Trophoblast cell (in vitro differentiated cells and primary cell): ENCODE results near the gene RASL10B.
A peak's percentile ranks its signal among the peaks of the same experiment; 100 is the strongest.

Experiments
- DNase-seq, 2 donors: peaks; one replicate each; pipeline ENCODE4 v3.0.0-alpha.2; 2016
- H2AFZ ChIP-seq: 2 replicates; pipeline ENCODE4 v1.6.1; 2013; ENCODE audit warnings: low read length, moderate library complexity, mild to moderate bottlenecking; ENCODE audit not compliant: insufficient read depth, poor library complexity
- H2AK5ac ChIP-seq: 2 replicates; pipeline ENCODE4 v1.6.1; 2013; ENCODE audit warnings: mild to moderate bottlenecking, low read length
- H2BK120ac ChIP-seq: 2 replicates; pipeline ENCODE4 v1.6.1; 2013; ENCODE audit warnings: low read length, mild to moderate bottlenecking, moderate library complexity; ENCODE audit not compliant: insufficient read depth, poor library complexity
- H2BK12ac ChIP-seq: 2 replicates; pipeline ENCODE4 v1.6.1; 2013; ENCODE audit warnings: mild to moderate bottlenecking, low read length, moderate library complexity
- H2BK5ac ChIP-seq: 2 replicates; pipeline ENCODE4 v1.6.1; 2013; ENCODE audit warnings: low read length, low read depth, moderate library complexity, mild to moderate bottlenecking; ENCODE audit not compliant: poor library complexity
- H3K14ac ChIP-seq: 2 replicates; pipeline ENCODE4 v1.6.1; 2013; ENCODE audit warnings: mild to moderate bottlenecking, low read length
- H3K18ac ChIP-seq: 2 replicates; pipeline ENCODE4 v1.6.1; 2013; ENCODE audit warnings: mild to moderate bottlenecking, low read length
- H3K23ac ChIP-seq: 2 replicates; pipeline ENCODE4 v1.6.1; 2013; ENCODE audit warnings: low read length
- H3K27ac ChIP-seq: 2 replicates; pipeline ENCODE4 v1.5.1; 2013; ENCODE audit warnings: low read depth, mild to moderate bottlenecking, inconsistent platforms, low read length, moderate library complexity
- H3K27me3 ChIP-seq: 2 replicates; pipeline ENCODE4 v1.6.1; 2013; ENCODE audit warnings: inconsistent platforms, mild to moderate bottlenecking, low read length, moderate library complexity; ENCODE audit not compliant: insufficient read depth
- H3K36me3 ChIP-seq, 2 experiments: 1 replicate in 1 of 2; 2 replicates in 1 of 2; pipeline ENCODE4 v1.6.1; 2013; ENCODE audit warnings: low read length in 2 of 2, mild to moderate bottlenecking in 2 of 2, moderate library complexity in 1 of 2; ENCODE audit not compliant: insufficient read depth in 2 of 2, control insufficient read depth in 1 of 2
- H3K4ac ChIP-seq: 2 replicates; pipeline ENCODE4 v1.6.1; 2013; ENCODE audit warnings: low read depth, mild to moderate bottlenecking, low read length, moderate library complexity
- H3K4me1 ChIP-seq, 2 experiments: 1 replicate in 1 of 2; 2 replicates in 1 of 2; pipeline ENCODE4 v1.6.1; 2013; ENCODE audit warnings: low read length in 2 of 2, mild to moderate bottlenecking in 2 of 2, moderate library complexity in 1 of 2; ENCODE audit not compliant: insufficient read depth in 2 of 2, control insufficient read depth in 1 of 2
- H3K4me2 ChIP-seq: 2 replicates; pipeline ENCODE4 v1.6.1; 2013; ENCODE audit warnings: inconsistent platforms, mild to moderate bottlenecking, low read length, moderate library complexity
- H3K4me3 ChIP-seq: 2 replicates; pipeline ENCODE4 v1.5.1; 2013; ENCODE audit warnings: mild to moderate bottlenecking, low read depth, low read length, inconsistent platforms
- H3K79me1 ChIP-seq: one replicate; pipeline ENCODE4 v1.6.1; 2013; ENCODE audit warnings: low read length
- H3K79me2 ChIP-seq: 2 replicates; pipeline ENCODE4 v1.6.1; 2013; ENCODE audit warnings: low read length, mild to moderate bottlenecking; ENCODE audit not compliant: control insufficient read depth, insufficient read depth, poor library complexity
- H3K9ac ChIP-seq: 2 replicates; pipeline ENCODE4 v1.6.1; 2013; ENCODE audit warnings: mild to moderate bottlenecking, low read length
- H3K9me3 ChIP-seq: 2 replicates; pipeline ENCODE4 v1.6.1; 2013; ENCODE audit warnings: low read depth, mild to moderate bottlenecking, control low read depth, inconsistent platforms, low read length; ENCODE audit not compliant: insufficient read depth
- H4K12ac ChIP-seq: 2 replicates; pipeline ENCODE4 v1.6.1; 2013; ENCODE audit warnings: low read depth, mild to moderate bottlenecking, low read length, moderate library complexity
- H4K8ac ChIP-seq: 2 replicates; pipeline ENCODE4 v1.6.1; 2013; ENCODE audit warnings: low read depth, mild to moderate bottlenecking, low read length, moderate library complexity
- H4K91ac ChIP-seq: one replicate; pipeline ENCODE4 v1.6.1; 2013; ENCODE audit warnings: low read depth, mild to moderate bottlenecking, low read length, moderate library complexity
- WGBS: extraction: QIAGEN DNeasy Blood & Tissue Kit; methylation state at CpG from one replicate; pipeline ENCODE4 v1.1.7; 2013; ENCODE audit warnings: missing lambda C conversion rate; ENCODE audit not compliant: insufficient read length, insufficient coverage; ENCODE audit errors: extremely low coverage; 5-methylcytosine and 5-hydroxymethylcytosine counted together

The RASL10B gene

GRCh38 chr17:35731917-35732805 lies 722 bp downstream of the RASL10B start:
- Histone ChIP-seq H3K9me3 (peaks cover 2% of the 10 kb centered on the region), H2AK5ac (no peak overlapping the region), H4K12ac (no peak overlapping the region), H3K23ac (no peak overlapping the region), H4K91ac (peak overlapping the region; percentile 1), H3K4me3 (peak overlapping the region; percentile 75), H3K4me1 (peaks cover 12 to 25% of the 10 kb centered on the region in 2 experiments), H3K4me2 (peak overlapping the region; percentile 73), H3K36me3 (no peaks in the 10 kb centered on the region), H4K8ac (peak overlapping the region; percentile 67), H3K14ac (no peak overlapping the region), H3K18ac (no peak overlapping the region), H3K79me1 (no peaks in the 10 kb centered on the region), H3K79me2 (peaks cover 2% of the 10 kb centered on the region), H3K27ac (no peak overlapping the region), H2AFZ (peak overlapping the region; percentile 67), H3K4ac (peak overlapping the region; percentile 65), H2BK5ac (no peak overlapping the region), H3K27me3 (no peaks in the 10 kb centered on the region), H2BK12ac (no peak overlapping the region), H3K9ac (peak overlapping the region; percentile 35), H2BK120ac (no peak overlapping the region)
- WGBS = no CpG with 5 or more reads among the region's 47 CpGs
- no peak for DNase-seq

GRCh38 chr17:35732806-35733136 lies 1.3 kb downstream of the RASL10B start:
- peaks cover 2% of the 10 kb centered on the region for H3K79me2 ChIP-seq
- no peak overlapping the region for H4K8ac ChIP-seq
- H2AK5ac ChIP-seq = no peak overlapping the region
- no peaks in the 10 kb centered on the region for H3K27me3 ChIP-seq
- H3K14ac ChIP-seq = no peak overlapping the region
- no peak overlapping the region for H2BK5ac ChIP-seq
- no peak overlapping the region for H3K18ac ChIP-seq
- peaks cover 2% of the 10 kb centered on the region for H3K9me3 ChIP-seq
- no peak for DNase-seq
- H2BK120ac ChIP-seq = no peak overlapping the region
- no peak overlapping the region for H3K27ac ChIP-seq
- no peak overlapping the region for H3K23ac ChIP-seq
- H3K4me3 ChIP-seq = no peak overlapping the region
- H4K91ac ChIP-seq = no peak overlapping the region
- no peak overlapping the region for H2AFZ ChIP-seq
- H3K4me2 ChIP-seq = peak overlapping the region; percentile 73
- H3K79me1 ChIP-seq = no peaks in the 10 kb centered on the region
- H2BK12ac ChIP-seq = no peak overlapping the region
- no peak overlapping the region for H3K4ac ChIP-seq
- no peak overlapping the region for H4K12ac ChIP-seq
- H3K9ac ChIP-seq = no peak overlapping the region
- WGBS = no CpG with 5 or more reads among the region's 1 CpG
- peaks cover 12 to 24% of the 10 kb centered on the region in 2 experiments for H3K4me1 ChIP-seq
- H3K36me3 ChIP-seq = no peaks in the 10 kb centered on the region

- Histone ChIP-seq H3K27me3 (no peaks in the 10 kb centered on the region), H3K36me3 (no peaks in the 10 kb centered on the region), H3K18ac (no peak overlapping the region), H3K4me3 (no peak overlapping the region), H3K4ac (no peak overlapping the region), H3K9me3 (peaks cover 2% of the 10 kb centered on the region), H3K27ac (no peak overlapping the region), H3K9ac (no peak overlapping the region), H3K79me2 (peaks cover 2% of the 10 kb centered on the region), H3K4me1 (peaks cover 12 to 24% of the 10 kb centered on the region in 2 experiments), H3K4me2 (no peak overlapping the region), H4K12ac (no peak overlapping the region), H2AFZ (no peak overlapping the region), H4K91ac (no peak overlapping the region), H4K8ac (no peak overlapping the region), H3K23ac (no peak overlapping the region), H2BK5ac (no peak overlapping the region), H2AK5ac (no peak overlapping the region), H2BK12ac (no peak overlapping the region), H3K14ac (no peak overlapping the region), H2BK120ac (no peak overlapping the region), H3K79me1 (no peaks in the 10 kb centered on the region)
- peak; percentile 63 to 74 for DNase-seq
- WGBS = no CpG with 5 or more reads among the region's 6 CpGs
Observed at GRCh38 chr17:35733366-35733765, 1.9 kb downstream of the RASL10B start.

- Histone ChIP-seq H3K23ac (no peak overlapping the region), H3K4me3 (no peak overlapping the region), H2BK5ac (no peak overlapping the region), H3K9ac (no peak overlapping the region), H3K18ac (no peak overlapping the region), H4K8ac (no peak overlapping the region), H3K4me2 (no peak overlapping the region), H3K27me3 (no peaks in the 10 kb centered on the region), H3K4ac (no peak overlapping the region), H3K79me2 (peaks cover 2% of the 10 kb centered on the region), H4K91ac (no peak overlapping the region), H3K14ac (no peak overlapping the region), H3K9me3 (peaks cover 2% of the 10 kb centered on the region), H2BK12ac (no peak overlapping the region), H2AK5ac (no peak overlapping the region), H3K4me1 (peaks cover 12 to 24% of the 10 kb centered on the region in 2 experiments), H2AFZ (no peak overlapping the region), H3K27ac (no peak overlapping the region), H3K79me1 (no peaks in the 10 kb centered on the region), H4K12ac (no peak overlapping the region), H2BK120ac (no peak overlapping the region), H3K36me3 (no peaks in the 10 kb centered on the region)
- WGBS = no CpG with 5 or more reads among the region's 7 CpGs
- no peak for DNase-seq
Observed at GRCh38 chr17:35734396-35734795, 3.0 kb downstream of the RASL10B start.
